HG02981 (cell line): ENCODE data around the gene ZNF831.

ENCODE experiments used
- ATAC-seq: cut with Tn5 transposase; IDR thresholded peaks from one replicate; pipeline ENCODE4 v1.9.1; 2021; ENCODE audit warnings: mild to moderate bottlenecking, moderate library complexity; ENCODE audit not compliant: unreplicated experiment

The ZNF831 gene

DNA sequence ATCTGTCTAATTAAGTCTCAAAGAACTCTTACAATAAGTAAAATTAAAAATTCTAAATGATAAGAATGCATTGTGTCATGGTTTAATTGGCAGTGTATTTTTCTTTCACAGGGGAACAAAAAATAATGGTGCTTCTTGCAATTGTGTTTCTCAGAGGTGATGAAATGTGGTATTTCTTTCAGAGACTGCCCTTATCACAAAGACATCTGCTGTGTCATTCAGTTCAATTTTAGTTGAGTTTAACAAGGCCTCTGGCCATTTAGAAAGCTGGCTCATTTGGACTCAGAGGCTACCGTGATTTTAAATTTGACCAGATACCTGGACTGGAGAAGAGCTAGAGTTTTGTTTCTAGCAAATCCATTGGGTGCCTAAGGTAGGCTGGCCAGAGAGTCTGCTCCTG lies 23.6 kb upstream of the ZNF831 start:
- no peak for ATAC-seq

DNA sequence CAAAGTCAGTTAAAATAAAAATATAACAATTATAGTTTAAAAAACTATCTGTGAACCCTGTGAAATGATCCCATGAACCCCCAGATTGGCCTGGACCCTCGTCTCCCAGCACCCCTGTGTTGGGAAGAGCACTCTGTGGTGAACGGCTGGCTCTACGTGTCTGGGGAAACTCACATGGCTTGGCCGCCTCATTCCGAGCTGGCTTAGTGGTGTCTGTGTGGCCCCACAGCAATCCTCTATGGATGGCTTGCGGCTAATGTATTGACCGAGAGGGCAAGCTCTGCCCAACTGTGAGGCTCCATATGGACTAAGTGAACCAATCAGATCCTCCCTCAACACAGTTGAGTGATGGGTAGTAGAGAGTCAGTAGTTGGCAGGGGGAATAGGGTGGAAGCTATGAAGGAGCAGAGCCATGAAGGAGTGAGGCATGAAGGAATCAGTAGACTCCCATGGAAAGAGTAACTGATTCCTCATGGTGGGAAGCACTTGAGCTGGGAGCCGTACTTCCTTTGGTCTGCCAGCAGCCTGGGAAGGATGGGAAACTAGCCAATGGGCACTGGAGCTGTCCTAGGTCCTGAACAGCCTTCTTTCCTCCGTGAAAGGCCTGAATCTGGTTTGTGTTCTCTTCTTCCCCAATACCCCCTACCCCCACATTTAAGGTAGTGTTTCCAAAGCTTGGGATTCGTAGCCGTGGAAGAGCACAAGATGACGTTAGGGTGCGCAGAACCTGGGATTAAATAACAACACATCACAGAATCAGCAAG lies 21.6 kb upstream of the ZNF831 start:
- ATAC-seq: no peak

DNA sequence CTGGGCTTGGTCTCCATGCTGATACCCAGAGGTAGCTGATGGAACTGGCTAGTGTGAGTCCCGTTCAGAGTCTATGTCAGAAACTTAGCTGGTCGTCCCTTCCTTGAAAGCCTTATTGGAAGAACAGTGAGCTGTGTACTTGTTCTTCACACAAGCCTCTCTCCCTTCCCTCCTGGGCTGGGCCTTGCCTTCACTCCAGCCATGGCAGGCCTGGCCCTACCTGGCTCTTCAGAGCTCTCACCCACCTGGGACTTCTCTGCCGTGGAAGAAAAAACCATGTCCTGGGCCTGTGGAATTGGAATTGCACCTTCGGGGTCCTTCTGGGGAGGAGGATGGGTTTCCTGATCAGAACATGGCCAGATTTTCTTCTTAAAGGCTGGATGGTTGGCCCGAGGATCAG lies 20.3 kb upstream of the ZNF831 start:
- no peak for ATAC-seq

DNA sequence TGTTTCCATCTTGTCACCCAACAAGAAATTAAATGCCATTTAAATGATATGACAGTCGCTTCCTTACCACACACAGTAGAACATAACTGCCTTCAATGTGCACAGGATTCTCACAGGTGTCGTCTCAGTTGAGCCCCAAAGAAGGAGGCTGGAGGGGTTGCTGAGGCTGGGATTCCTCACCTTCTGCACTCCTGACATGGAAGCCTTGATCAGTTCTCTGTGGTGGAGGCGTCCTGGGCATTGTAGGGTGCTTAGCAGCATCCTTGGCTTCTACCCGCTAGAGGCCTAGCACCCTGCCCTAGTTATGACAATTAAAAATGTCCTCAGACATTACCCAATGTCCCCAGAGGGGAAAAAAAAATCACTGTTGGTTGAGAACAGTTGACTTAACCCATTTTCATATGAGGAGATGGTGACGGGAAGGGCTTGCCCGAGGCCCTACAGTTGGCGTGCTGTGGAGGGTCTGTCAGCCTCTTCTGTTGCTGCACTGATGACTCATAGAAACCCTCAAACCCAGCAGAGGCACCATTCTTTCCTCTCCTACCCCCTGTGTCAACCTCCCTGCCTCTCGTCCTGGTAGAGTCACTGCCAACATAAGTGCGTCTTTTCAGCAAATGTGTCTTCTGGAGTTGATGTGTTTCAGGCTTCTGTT lies 19.3 kb upstream of the ZNF831 start:
- ATAC-seq: no peak

DNA sequence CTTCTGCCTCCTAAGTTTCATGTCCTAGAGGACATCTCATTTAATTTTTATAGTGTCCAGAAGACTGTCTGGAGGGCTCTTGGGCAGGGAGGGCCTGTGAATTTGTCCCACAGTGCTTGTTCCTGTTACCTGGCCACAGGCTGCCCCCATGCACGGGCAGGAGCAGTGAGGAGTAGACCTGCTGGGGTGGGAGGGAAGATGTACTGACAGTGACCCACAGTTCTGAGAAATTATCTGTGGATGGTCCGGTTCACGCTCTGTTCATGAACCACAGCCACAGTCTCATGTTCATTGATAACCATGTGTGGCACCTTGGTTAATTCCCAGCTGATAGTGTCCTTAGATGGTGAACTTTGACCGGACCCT lies 18.8 kb upstream of the ZNF831 start:
- ATAC-seq: no peak

DNA sequence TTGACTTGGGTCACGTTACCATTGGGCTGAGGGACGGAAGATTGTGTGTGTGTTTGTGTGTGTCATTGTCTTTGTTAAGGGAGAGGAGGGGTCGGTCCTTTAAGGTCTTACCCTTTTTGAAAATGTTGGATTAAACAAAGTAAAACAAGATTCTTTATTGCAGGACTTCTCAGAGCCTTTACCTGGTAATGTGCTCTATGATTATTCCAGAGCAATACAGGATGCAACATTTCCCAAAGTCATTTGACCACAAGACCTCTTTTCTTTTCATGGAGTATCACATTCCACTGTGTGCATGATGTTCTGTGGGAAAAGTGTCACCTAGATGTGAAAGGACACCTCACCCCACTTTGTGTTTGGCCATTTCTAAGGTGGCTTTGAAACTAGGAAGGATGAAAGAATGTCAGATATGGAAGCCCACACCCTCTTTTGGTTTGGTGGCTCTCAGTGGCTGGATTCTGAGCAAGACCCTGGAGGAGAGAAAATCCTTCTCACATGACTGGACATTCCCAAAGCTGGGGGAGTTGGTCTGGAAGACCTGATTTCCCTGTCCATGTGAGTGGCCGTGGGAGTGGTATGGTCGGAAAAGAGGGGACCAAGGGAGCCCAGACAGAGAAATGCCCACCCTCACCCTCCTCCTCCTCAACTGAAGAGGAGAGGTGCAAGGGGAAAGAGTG lies 18.2 kb upstream of the ZNF831 start:
- ATAC-seq: no peak

DNA sequence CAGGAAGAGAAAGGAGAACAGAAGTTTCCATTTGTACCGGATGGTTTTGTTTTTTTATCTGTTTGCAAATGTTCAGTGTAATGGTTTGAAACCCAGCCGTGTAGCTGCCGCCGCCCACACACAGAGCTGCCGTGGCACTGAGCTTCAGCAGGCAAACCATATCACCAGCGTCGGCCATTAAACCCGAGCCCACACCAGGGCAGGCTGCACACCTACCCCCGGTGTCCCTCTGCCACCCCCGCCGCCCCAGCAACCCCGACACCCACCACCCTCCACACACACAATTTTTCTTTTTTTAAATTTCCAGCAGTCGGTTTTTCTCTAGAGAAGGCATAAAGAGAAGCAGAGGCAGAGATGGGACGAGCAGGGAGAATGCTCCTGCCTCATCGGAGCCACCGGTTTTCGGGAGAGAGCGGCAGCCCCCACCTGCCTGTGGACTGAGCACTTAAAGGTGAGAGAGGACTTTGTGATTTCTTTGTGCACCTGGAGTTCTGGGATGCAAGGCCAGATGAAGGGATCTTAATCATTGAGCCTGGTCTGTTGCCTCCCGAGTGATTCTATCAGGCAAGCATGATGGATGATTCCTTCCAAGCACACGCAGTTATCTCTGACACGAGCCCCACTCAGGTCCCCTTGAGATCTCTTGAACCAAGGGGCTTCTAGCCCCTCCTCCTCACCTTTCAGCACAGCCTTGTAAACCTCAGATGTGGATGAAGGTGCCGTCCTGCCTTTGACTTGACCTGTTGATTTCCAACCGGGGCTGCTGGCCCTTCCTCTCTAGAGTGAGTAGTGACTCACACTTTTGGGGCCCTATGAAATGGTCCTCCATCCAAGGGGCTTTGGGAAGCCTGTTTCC lies 17.5 kb upstream of the ZNF831 start:
- ATAC-seq: no peak

DNA sequence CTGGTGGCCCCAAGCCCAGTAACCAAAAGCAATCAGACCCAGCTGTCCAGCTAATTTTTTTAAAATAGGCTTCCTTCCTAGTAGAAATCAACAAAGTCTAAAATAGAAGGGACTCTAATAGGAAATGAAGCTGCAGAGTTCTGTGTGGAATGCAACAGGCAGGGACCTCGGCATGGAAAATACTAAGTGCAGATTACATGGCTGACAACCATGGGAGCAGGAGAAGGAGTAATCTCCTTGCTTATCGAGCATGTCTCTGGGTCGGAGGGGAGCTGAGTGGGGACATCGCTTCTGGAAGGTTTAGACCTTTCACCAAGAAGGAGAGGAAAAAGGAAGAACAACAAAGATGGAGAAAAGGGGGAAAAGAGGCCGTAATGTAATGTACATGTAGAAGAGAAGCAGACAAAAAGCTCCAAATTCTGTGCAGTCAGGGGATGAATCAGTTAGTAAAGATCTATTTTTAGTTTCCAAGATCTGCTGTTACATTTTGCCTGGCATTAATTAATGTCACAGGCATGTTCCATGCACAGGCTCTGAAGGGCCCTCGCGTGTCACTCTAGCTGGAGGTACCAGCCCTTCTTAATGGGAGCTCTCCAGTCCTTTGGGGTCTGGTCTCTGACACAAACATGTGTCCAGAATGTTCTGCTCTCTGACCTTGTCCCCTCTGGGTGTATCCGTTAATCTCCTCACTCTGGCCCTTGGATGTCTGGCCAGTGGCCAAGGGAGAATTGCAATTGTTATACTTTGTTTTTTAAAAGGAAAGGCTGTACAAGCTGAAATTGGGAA lies 16.6 kb upstream of the ZNF831 start:
- ATAC-seq: no peak

DNA sequence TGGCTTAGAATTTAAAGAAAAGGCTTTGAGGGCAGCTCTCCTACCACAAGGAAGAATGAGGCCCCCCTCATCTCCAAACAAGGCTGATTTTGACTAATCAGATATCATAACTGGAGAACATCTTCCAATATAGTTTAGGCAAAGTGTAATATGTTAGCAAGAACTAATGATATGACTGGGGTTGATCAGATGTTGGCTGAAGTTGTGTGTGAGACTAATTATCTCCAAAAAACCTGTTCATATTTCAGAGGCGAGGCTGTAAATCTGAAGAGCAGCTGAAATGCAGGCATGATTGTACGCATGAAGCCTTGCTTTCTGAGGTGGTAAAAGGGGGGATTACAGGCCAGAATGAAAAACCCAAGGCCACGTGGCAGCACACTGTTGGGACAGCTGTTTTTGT lies 16.0 kb upstream of the ZNF831 start:
- no peak for ATAC-seq

DNA sequence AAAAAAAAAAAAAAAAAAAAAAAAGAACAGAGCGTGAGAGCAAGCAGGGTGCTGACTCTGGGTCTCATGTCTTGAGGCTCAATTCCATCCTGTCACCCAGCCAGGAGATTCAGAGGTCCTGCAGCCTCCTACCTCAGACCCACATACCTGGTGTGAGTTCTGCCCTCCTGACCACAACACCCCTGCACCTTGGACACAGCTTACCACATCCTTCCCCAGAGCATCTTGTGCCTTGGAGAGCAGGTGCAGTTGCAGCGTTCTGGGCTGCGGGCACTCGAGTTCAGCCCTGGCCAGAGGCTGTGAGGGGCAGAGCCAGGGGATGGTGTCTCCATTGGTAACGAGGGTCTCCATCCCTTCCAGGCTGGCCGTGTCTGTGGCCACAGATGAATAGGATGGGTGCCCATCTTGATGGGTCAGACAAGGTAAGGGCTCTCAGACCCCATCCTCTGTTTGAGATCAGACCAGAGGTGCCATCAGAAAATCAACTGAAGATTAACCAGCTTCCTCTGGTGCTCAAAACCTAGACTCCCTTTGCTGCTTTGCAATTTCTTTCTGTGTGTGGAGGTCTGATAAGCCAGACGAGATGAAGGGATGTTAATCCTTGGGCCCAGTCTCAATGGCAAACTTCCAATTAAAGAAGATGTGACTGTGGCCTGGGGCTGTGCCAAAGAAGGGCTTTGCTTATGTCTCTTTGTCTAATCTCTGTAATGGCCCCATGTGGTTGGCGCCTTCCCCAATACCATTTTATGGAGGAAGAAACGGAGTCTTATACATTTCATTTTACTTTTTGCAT lies 14.7 kb upstream of the ZNF831 start:
- ATAC-seq: no peak

DNA sequence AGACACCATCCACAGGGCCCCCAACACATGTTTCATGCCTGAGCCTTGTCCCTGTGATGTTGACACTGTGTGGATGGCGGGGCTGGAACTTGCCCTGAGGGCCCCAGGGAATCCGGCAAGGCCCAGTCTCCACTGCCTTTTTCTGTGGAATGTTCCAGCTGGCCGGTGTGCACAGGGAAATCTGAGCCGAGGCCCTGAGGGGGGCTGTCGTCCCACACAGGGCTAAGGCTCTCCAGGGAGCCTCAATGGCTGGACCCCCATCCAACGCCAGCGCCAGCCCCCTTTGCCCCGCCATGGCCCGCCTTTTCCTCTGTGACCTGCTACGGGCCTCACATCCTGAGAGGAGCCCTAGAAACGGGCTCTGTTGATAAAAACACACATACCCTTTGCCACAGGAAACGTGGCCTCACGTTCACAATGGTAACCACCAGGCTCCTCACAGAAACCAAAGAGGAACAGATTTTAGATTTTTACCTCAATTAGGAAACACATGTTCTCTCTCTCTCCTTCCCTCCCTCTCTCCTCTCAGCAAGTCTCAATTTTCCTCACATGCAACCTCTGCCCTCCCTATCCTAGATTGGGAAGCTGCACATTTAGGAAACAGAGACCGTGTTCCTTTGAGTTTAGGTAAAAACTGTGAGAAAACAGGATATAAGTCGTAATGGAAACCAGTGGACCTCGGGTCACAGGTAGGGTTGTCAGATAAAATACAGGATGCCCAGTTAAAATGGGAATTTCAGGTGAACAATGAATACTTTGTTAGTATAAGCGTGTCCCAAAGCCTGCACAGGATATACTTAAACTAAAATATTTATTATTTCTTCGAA lies 13.7 kb upstream of the ZNF831 start:
- no peak for ATAC-seq

DNA sequence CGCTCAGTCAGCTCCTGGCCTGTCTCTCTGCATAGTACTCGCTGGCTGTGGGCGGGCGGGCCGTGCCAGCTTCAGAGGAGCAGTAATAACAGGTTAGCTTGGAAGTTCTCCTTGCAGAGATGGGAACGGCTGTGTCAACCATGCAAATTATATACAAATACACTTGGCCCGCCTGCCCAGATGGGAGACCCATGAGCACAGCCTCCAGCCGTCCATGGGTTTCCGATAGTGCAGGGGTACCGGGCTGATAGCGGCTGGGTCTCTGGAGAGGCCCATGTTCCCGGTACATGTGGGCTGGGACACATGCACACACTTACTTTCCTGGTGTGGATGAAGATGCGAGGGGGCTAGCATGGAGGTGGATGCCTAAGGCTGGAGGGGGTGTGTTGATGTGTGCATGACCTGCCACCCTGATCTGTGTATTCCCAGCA lies 12.8 kb upstream of the ZNF831 start:
- no peak for ATAC-seq

DNA sequence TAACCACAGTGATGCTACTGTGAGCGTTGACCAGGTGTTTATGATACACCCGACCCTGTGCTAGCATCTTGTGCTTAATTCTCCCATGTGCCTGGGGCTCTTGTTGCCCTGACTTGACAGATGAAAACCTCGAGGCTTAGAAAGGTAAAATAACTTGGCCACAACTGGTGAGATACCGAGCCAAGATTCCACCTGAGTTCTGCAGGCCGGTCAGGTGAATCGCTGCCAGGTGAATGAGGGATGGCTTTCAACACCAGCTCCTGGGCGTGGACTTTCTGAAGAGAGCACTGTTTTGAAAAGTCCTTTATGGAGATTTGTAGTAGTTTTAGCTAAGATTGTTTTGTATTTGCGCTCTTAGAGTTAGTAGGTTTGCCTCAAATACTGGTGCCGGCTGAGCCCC lies 12.2 kb upstream of the ZNF831 start:
- no peak for ATAC-seq

DNA sequence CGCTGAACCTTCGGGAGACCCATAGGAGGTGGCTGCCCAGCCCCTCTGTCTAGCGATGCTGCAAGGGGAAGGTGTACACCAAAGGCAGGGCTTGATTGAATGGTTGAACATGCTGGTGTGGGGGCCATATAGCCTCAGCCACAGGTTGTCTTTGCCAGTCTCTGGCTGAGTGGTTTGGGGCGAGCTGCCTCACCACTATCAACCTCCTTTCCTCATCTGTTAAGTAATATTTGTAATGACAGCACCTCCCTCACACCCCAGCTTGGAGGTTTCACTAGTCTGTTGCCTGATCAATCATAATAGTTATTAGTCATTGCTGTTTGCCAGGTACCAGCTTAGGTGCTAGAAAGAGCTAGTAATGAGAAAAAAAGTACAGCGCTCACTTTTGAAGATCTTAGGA lies 11.8 kb upstream of the ZNF831 start:
- no peak for ATAC-seq

DNA sequence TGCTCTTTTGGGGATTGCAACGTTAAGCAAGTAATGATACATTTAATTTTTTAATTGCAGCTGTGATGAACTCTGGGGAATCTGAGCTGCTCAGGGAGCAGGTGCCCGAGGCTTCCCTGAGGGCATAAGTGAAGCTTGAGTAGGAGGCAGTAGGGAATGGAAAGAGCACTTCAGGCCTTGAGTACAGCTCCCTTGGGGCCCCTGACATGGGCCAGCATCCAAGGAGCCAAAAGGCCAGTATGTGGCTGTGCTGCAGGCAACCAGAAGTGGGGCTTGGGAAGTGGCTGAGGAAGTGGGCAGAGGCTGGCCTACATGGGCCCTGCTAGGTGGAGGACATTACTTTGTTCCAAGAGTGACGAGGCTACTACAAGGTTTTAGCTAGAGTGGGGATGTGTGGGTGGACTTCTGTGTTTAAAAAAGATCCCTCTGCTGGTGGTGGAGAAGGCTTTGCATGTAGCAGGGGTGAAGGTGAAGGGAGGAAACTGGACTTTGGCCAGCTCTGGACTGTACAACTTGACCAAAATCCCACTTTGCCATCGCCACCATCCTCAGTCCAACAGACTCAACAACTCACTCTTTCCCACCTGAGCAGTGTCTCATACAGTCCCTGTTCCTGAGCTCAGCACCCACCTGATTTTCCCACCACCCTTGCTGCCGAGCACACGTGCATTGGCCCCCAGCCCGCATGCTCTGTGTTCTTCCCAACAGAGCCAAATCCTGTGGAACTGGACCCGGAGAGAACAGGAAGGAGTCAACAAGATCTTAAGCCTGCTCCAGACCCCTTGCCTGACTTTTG lies 10.9 kb upstream of the ZNF831 start:
- no peak for ATAC-seq

DNA sequence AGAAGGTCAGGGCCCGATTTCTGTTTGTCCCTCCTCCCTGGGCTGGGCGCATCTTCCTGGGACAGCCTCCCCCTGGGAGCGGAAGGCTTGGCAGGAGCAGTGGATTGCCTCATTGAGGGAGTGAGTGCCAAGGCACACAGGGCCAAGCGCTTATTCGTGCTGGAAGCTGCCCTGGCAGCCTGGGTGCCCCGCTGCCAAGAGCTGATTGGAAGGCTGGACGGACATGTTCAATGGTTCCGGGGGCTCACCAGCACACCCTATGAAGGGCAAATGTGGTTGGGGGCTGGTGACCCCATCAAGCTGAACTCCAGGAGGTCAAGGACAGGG lies 10.3 kb upstream of the ZNF831 start:
- ATAC-seq: no peak

DNA sequence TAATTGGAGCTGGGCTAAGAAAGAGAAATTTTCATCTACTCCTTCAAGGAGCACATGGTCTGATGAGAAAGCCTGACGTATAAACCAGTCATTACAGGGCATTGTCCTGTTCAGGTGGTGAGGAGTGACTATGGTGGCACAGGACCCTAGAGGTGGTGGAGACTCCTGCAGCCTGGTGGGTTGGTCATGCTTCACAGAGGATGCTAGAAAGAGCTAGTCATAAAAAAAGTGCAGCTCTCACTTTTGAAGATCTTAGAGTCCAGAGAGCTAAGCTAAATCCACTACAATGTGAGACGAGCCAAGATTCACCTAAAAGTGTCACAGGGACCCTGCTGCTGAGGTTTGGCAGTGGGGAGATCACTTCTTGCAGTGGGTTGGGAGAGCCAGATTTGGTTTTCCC lies 9.8 kb upstream of the ZNF831 start:
- ATAC-seq: no peak

DNA sequence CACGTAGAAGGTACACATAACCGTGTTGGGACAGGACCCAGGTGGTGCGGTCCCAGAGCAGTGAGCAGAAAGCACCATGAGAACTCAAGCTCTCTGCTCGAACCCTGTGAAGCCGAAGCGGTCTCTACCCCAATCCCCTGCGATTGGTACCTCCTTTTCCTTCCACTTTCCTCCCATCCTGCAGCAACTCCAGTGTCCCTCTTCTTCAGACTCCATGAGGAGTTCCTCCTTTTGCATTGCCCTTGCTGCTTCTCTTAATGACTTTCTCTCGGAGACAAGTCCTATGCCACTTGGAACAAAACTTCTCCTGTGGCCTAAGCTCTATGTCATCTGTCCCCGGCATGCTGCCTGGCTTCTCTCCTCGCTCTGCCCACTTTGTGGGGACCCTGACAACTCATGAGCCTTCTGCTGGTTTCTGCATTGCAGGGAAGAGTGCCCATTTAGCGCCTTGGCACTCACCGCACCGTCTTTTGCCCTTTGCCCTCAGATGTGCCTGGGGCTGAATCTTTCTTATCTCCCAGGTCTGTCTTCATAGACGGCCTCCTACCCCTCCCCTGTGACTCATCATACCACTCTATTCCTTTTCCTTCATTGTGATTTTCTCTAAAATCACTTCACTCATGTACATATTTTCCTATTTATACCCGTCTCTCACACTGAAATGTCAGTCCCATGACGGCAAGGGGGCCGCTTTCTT lies 9.2 kb upstream of the ZNF831 start:
- no peak for ATAC-seq
